CD4-positive, alpha-beta T cell treated with Interleukin-15 for 4 hours (primary cell): ENCODE measurements around the gene NEAT1.
A peak's percentile ranks its signal among the peaks of the same experiment; 100 is the strongest.

Experiments
- DNase-seq: peaks from one replicate; pipeline ENCODE4 v3.0.0-alpha.2; 2020; ENCODE audit warnings: low spot score

NEAT1 gene

DNA sequence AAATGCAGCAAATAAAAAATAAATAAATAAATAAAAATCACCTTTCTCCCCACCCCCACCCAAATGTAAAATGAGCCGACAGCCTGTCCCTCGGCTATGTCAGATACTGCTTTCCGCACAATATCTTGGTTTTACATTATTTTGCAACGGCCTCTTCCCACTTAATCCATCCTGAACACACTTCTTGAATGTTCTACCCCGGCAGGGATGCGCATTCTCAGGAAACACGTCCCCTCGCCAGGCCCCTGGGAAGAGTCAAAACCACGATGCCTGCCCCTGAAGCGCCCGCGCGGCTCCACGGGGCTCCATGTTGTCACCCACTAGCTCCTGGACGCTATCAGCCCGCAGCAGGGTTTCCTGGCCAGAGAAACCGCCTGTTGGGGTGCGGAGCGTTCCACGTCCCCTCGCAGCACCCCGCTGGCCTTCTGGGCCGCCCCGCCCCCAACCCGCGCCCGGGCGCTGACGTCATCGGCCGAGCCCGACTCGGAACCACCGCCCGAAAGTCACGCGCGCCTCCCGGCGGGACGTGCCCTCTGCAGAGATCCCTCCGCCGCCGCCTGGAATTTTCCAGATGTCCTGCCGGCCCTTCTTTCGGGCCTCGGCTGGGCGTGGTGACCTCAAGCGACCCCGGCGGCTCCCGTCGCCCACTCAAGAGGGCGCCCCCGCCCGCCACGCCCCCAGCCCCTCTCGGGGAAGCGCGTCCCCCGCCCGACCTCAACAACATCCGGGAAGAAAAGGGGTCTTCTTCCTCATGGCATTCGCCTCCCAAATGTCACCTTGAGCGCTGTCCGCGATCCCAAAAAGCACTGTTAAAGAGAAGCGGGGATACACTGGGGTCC is 585 bp upstream of the NEAT1 start:
- peak; percentile 94 for DNase-seq

DNA sequence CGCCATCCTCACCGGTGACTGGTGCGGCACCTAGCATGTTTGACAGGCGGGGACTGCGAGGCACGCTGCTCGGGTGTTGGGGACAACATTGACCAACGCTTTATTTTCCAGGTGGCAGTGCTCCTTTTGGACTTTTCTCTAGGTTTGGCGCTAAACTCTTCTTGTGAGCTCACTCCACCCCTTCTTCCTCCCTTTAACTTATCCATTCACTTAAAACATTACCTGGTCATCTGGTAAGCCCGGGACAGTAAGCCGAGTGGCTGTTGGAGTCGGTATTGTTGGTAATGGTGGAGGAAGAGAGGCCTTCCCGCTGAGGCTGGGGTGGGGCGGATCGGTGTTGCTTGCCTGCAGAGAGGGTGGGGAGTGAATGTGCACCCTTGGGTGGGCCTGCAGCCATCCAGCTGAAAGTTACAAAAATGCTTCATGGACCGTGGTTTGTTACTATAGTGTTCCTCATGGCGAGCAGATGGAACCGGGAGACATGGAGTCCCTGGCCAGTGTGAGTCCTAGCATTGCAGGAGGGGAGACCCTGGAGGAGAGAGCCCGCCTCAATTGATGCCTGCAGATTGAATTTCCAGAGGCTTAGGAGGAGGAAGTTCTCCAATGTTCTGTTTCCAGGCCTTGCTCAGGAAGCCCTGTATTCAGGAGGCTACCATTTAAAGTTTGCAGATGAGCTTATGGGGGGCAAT is 1.1 kb downstream of the NEAT1 start:
- DNase-seq: peak; percentile 49

DNA sequence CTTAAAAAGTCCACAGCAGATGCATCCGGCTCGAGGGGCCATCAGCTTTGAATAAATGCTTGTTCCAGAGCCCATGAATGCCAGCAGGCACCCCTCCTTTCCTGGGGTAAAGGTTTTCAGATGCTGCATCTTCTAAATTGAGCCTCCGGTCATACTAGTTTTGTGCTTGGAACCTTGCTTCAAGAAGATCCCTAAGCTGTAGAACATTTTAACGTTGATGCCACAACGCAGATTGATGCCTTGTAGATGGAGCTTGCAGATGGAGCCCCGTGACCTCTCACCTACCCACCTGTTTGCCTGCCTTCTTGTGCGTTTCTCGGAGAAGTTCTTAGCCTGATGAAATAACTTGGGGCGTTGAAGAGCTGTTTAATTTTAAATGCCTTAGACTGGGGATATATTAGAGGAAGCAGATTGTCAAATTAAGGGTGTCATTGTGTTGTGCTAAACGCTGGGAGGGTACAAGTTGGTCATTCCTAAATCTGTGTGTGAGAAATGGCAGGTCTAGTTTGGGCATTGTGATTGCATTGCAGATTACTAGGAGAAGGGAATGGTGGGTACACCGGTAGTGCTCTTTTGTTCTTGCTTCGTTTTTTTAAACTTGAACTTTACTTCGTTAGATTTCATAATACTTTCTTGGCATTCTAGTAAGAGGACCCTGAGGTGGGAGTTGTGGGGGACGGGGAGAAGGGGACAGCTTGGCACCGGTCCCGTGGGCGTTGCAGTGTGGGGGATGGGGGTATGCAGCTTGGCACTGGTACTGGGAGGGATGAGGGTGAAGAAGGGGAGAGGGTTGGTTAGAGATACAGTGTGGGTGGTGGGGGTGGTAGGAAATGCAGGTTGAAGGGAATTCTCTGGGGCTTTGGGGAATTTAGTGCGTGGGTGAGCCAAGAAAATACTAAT is 1.9 kb downstream of the NEAT1 start:
- DNase-seq: peak; percentile 70

DNA sequence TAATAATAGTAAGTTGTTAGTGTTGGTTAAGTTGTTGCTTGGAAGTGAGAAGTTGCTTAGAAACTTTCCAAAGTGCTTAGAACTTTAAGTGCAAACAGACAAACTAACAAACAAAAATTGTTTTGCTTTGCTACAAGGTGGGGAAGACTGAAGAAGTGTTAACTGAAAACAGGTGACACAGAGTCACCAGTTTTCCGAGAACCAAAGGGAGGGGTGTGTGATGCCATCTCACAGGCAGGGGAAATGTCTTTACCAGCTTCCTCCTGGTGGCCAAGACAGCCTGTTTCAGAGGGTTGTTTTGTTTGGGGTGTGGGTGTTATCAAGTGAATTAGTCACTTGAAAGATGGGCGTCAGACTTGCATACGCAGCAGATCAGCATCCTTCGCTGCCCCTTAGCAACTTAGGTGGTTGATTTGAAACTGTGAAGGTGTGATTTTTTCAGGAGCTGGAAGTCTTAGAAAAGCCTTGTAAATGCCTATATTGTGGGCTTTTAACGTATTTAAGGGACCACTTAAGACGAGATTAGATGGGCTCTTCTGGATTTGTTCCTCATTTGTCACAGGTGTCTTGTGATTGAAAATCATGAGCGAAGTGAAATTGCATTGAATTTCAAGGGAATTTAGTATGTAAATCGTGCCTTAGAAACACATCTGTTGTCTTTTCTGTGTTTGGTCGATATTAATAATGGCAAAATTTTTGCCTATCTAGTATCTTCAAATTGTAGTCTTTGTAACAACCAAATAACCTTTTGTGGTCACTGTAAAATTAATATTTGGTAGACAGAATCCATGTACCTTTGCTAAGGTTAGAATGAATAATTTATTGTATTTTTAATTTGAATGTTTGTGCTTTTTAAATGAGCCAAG is 2.7 kb downstream of the NEAT1 start:
- peak; percentile 97 for DNase-seq

DNA sequence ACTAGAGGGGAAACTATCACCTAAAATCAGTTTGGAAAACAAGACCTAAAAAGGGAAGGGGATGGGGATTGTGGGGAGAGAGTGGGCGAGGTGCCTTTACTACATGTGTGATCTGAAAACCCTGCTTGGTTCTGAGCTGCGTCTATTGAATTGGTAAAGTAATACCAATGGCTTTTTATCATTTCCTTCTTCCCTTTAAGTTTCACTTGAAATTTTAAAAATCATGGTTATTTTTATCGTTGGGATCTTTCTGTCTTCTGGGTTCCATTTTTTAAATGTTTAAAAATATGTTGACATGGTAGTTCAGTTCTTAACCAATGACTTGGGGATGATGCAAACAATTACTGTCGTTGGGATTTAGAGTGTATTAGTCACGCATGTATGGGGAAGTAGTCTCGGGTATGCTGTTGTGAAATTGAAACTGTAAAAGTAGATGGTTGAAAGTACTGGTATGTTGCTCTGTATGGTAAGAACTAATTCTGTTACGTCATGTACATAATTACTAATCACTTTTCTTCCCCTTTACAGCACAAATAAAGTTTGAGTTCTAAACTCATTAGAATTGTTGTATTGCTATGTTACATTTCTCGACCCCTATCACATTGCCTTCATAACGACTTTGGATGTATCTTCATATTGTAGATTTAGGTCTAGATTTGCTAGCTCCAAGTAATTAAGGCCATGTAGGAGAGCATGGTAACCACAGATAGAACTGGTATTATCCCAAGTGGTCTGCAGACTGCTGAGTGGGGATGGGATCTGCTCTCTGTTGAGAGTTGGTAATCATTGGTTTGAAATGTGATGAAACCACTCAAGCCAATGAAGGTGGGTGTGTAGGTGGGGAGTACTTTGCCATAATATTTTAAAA is 3.6 kb downstream of the NEAT1 start:
- peak; percentile 81 for DNase-seq

DNA sequence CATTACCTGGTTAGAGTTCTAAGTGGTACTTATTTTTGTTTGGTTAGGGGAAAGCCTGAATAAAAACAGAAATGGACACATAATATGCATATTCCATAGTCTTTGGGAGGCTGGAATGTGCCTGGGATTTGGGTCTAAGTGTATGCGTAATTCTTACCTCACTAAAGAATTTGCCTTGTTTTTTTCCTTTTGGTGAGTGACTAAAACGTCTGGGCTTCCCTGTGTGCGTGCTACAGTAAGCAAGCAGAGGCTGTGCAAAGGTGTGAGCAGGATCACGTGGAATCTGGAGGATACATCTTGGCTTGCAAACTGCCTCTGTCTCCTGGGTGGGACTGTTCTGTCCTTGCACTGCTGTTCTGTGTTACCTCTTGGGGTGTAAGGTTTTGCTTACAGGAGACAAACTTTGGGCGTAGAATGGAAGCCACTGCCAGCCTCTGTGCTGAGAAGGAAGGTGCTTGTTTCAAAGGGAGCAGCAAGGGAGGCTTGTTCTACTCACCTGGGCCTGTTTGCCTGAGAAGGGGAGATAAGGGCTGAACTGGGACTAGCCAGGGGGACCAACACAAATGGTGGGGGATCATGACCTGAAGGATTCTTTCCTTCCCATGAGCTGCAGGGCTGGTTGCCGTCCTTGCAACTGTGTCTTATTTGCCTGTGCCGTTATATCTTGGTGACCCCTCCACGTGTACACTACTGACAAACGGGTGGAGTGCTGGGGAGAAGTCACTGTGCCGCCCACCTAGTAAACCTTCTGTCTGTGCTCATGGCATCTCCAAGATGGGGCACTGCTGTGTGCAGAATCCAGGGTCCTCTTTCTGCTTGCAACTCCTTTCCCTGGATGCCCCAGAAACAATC is 4.5 kb downstream of the NEAT1 start:
- DNase-seq: no peak

DNA sequence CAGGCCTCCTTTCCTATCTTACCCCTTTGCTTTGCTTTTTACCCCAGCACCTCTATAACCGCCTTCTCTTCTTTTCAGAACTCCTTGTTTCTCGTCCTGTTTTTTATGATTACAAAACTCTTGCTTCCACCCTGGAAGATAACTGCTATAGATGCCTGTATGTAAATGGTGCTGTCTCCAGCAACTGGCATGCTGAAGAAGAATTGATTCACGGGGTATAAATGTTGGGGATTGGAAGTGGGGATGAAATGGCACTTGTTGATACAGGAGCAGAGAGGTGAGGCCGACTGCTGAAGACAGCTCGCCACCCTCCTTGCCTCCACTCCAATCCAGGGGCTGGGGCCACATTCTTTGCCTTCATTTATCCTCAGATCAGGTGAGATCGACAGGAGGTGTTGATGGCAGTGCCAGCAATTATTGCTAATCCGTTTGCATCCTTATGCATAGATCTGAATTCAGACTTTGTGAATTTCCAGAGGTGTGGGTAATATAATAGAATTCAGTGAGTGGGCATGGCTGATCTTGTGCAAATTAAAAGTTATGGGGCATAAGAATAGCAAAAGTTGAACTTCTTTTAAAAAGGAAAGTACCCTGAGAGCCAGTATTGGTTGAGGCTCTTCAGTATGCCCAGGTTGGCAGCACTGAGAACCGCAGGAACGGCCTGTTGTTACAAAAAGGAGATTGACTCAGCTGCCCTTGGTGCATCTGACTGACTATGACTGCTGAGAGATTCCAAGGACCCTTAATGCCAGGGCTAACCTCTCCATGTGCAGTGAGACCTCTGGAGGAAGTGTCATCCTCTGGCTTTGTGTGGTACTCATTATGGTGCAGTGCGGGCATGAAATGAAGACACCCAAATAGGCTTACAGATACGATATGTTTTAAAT is 5.3 kb downstream of the NEAT1 start:
- DNase-seq: peak; percentile 52

DNA sequence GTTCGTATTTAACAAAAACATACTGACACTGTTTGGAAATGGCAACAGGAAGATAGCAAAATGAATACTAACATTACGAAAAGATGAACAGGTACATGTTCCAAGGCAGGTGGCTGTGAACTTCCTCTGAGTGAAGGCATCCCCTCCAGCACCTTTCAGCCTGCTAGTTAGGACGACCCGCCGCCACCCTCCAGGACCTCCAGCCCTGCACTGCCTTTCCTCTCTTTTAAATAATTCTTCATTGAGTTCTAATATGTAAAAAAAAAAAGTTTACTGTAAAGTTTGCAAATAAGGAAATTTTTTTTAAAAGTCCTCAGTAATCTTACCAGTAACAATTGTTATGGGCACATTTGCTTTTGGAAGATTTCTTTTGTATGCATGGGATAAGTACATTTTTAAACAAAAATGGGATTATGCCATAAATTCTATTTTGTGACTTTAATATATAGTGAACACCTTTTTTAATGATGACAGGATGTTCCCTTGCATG is 6.0 kb downstream of the NEAT1 start:
- no peak for DNase-seq

DNA sequence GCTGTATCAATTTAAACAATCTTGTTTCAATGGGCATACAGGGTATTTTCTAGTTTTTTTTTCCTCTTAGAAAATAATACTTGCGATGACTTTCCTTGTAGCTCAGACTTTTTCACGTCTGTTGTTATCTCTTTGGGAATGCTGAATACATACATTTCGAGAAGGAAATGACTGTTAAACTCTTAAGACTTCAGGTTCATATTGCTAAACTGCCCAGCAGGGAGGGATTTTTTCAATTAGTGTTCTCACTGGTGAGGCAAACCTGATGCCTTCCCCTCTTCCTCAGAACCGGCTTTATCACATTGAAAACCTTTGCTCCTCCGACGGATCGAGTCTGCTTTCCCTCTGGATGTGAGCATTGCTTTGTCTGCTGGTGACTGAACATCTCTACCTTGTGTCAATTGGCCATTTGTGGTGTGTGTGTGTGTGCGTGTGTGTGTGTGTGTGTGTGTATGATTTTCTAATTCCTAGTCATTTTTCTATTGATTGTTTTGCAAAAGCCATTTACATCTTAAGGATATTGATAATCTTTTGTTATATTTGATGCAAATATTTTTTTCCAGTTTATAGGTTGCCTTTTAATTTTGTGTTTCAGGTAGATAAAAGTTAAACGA is 6.6 kb downstream of the NEAT1 start:
- no peak for DNase-seq

DNA sequence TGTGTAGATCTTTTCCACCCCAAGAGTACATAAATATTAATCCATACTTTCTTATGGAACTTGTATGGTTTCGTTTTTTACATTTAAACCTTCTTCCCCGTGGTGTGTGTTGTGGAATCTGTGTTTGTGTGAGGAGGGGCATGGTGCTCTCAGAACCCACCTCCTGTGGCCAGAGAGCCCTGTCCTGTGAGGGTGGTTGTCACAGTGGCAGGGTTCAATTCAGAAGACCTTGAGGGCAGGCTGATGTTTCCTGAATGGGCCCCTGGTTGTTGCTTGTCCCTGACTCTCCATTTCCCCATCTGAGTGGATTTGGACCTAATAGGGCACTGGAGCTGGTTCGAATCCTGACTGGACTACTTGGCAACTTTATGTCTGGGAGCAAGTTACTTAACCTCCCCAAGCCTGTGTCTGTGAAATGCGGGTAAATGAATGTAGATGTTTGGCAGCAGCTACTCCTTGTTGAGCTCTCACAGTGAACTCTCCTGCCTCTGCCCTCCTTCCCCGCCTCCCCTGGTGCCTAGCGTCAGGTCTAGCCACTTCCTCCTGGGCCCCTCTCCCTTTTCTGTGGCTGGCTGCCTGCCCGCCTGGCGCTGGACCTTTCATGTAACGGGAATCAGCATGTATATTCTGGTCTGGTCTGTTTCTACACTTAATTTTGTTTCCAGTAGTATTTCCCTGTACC is 7.3 kb downstream of the NEAT1 start:
- peak; percentile 47 for DNase-seq

DNA sequence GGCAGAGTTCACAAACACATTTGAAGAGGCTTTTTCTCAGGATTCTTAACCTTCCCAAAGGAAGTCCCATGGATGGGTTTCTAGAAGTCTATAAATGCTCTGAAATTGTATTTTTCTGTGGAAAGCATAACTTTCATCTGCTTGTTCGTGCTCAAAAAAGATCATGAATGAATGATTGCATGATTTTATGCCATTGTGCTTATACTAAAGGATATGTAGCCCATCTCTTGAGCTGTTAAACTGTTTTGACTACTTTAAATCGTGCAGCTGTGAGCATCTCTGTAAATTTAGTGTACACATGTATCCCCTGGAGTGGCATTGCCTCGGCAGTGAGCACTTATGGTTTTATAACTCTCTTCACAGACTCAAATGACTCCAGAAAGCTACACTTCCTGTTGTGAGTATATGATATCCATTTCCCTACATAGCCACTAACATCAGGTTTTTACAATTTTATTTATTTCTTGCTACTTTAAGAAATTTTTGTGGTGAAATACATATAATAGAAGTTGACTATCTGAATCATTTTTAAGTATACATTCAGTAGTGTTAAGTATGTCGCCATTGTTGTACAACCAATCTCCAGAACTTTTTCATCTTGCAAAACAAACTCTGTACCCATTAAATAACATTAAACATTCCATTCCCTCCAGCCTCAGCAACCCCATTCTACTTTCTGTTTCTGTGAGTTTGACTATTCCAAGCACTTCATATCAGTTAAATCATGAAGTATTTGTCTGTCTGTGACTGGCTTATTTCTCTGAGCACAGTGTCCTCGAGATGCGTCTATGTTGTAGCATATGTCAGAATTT is 8.0 kb downstream of the NEAT1 start:
- no peak for DNase-seq

DNA sequence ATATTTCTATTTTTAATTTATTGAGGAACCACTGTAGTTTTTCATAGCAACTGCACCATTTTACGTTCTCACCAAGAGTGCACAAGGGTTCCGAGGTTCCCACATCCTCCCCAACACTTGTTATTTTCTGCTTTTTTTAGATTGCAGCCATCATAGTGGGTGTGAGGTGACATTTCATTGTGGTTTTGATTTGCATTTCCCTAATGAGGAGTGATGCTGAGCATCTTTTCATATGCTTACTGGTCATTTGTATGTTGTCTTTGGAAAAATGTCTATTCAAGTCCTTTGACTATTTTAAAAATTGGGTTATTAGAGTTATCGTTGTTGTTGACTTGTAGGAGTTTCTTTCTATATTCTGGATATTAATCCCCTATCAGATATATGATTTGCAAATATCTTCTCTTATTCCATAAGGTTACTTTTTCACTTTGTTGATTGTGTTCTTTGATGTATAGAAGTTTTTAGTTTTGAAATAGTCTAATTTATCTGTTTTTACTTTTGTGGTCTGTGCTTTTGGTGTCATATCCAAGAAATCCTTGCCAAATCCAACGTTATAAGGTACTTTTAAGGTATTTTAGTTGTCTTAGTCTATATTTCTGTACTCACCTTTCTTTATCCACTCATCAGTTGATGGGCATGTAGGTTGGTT is 9.0 kb downstream of the NEAT1 start:
- DNase-seq: peak; percentile 61

DNA sequence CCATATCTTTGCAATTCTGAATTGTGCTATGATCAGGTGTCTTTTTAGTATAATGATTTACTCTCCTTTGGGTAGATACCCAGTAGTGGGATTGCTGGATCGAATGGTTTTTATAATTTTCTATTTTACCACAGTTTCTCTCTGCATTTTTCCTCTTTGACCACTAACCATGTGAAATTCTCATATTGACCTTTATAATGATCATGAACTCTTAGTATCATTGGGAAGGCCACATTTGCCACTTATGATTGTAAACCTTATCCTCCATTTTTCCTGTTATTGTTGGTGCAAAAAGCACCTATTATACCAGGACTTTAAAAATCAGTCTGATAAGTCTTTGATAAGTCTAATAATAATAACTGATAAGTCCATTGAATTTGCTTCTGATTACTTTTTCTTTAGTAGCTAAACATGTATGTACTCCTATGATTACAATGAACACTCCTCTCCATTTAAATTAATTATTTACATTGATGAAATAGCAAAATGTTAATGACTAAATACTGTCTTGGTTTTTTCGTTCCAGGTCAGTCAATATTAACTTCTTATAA is 9.6 kb downstream of the NEAT1 start:
- no peak for DNase-seq

DNA sequence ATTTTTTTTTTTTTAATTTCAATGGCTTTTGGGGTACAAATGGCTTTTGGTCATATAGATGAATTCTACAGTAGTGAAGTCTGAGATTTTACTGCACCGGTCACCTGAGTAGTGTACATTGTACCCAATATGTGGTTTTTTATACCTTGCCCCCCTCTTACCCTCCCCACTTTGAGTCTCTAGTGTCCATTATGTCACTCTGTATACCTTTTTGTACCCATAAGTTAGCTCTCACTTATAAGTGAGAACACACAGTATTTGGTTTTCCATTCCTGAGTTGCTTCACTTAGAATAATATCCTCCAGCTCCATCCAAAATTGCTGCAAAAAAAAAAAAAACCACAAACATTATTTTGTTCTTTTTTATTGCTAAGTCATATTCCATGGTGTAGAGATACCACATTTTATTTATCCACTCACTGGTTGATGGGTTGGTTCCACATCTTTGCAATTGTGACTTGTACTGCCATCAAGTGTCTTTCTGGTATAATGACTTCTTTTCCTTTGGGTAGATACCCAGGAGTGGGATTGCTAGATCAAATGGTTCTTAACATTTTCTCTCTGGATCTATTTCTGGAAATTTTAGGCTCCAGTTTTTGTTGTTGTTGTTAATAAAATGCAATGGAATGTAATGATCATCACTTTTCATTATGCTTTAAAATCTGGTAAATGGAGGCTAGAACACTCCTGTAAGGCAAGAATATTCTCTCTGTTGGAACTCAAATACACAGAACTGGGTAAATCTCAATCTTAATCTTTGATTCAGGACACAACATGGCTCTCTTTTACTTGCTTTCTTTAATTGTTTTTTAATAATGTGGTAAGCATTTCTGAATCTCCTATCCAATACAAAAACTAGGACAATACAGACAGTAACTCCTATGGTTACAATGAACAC is 10.3 kb downstream of the NEAT1 start:
- no peak for DNase-seq

DNA sequence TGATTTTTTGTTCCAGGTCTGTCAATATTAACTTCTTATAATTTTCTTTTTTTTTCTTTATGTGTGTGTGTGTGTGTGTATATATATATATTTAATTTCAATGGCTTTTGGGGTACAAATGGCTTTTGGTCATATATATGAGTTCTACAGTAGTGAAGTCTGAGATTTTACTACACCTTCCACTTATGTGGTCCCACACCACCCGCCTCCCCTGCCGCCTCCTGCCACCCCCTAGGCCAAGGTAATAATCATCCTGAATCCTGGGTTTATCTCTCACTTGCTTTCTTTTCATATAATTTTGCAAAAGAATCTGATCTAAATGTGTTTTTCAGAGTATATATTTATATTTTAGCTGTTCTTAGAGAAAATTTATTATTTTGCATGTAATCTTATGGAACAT is 11.1 kb downstream of the NEAT1 start:
- no peak for DNase-seq
